Osteoblast (primary cell): ENCODE data around the gene BET1L. TPM values are rescaled to one million over a fixed set of nuclear protein-coding genes. Genes with fewer than 3 reads are reported as not detected.

Experiments used
- DNase-seq: peaks from one replicate; pipeline ENCODE4 v3.0.0; 2011; ENCODE audit warnings: low spot score, mixed read lengths; ENCODE audit not compliant: insufficient read length; ENCODE audit errors: missing footprints
- H2AFZ ChIP-seq: 2 replicates; pipeline ENCODE4 v1.6.0; 2011; ENCODE audit warnings: mild to moderate bottlenecking, low read length
- H3K27ac ChIP-seq: 2 replicates; pipeline ENCODE4 v1.5.1; 2011; ENCODE audit warnings: mild to moderate bottlenecking, low read depth, low read length, moderate library complexity
- H3K27me3 ChIP-seq: 2 replicates; pipeline ENCODE4 v1.6.0; 2012; ENCODE audit warnings: mild to moderate bottlenecking, control low read depth, inconsistent platforms, low read length, moderate library complexity; ENCODE audit not compliant: insufficient read depth
- H3K36me3 ChIP-seq: 2 replicates; pipeline ENCODE4 v1.5.1; 2011; ENCODE audit warnings: mild to moderate bottlenecking, low read length, control low read depth, moderate library complexity; ENCODE audit not compliant: insufficient read depth
- H3K4me1 ChIP-seq: 2 replicates; pipeline ENCODE4 v1.5.1; 2011; ENCODE audit warnings: mild to moderate bottlenecking, low read length, control low read depth, moderate library complexity; ENCODE audit not compliant: insufficient read depth
- H3K4me2 ChIP-seq: 2 replicates; pipeline ENCODE4 v1.6.0; 2011; ENCODE audit warnings: mild to moderate bottlenecking, low read length; ENCODE audit not compliant: insufficient read depth
- H3K4me3 ChIP-seq: fragments of 200-600 bp; sonication (generic); 3 replicates; pipeline ENCODE4 v1.5.1; 2012; ENCODE audit warnings: mild to moderate bottlenecking, low read length, inconsistent platforms; ENCODE audit not compliant: insufficient read depth
- H3K79me2 ChIP-seq: 2 replicates; pipeline ENCODE4 v1.6.0; 2012; ENCODE audit warnings: mild to moderate bottlenecking, low read length, control low read depth, inconsistent platforms; ENCODE audit not compliant: insufficient read depth
- H3K9me3 ChIP-seq: 2 replicates; pipeline ENCODE4 v1.5.1; 2011; ENCODE audit warnings: low read depth, low read length, control low read depth
- H4K20me1 ChIP-seq: 2 replicates; pipeline ENCODE4 v1.6.0; 2012; ENCODE audit warnings: mild to moderate bottlenecking, low read length, control low read depth; ENCODE audit not compliant: insufficient read depth
- total RNA-seq: library from RNA; depleted of rRNA; stranded (reverse); fragments of >200 nt; gene quantifications from 2 replicates; pipeline ENCODE4 v1.2.3, GENCODE V29; 2012
- TF ChIP-seq, protein P1 (sequence below): IDR thresholded peaks from 2 replicates; pipeline ENCODE4 v1.5.1; 2011; ENCODE audit warnings: mild to moderate bottlenecking, low read depth, low read length, moderate library complexity; ENCODE audit errors: extremely low read depth

The BET1L gene
- total RNA-seq, 1 donor: 24.6 TPM

DNA sequence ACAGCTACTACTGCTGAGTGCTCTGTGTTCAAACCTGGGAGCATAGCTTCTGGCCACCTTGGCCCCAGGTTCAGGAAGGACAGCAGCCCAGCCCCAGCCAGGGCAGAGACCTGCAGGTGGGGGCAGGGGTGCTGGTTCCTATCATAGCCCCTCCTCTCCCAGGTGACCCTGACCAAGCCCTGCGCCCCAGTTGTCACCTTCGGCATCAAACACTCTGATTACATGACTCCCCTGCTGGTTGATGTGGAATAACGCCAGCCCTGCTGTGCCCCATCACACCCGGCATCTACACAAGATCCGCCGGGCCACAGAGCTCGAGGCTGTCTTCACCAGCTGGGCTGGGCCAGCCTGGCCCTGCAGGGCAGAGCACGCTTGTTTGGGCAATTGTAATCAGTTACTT is 7.4 kb downstream of the BET1L start:
- Histone ChIP-seq H2AFZ (no peak overlapping the region), H3K79me2 (peaks cover 24% of the 10 kb centered on the region), H3K27me3 (no peaks in the 10 kb centered on the region), H3K4me3 (no peak overlapping the region), H3K4me2 (no peak overlapping the region), H3K27ac (no peak overlapping the region), H3K4me1 (no peaks in the 10 kb centered on the region), H3K36me3 (peaks cover 28% of the 10 kb centered on the region), H3K9me3 (no peaks in the 10 kb centered on the region), H4K20me1 (peaks cover 36% of the 10 kb centered on the region)
- TF ChIP-seq, protein P1, sequence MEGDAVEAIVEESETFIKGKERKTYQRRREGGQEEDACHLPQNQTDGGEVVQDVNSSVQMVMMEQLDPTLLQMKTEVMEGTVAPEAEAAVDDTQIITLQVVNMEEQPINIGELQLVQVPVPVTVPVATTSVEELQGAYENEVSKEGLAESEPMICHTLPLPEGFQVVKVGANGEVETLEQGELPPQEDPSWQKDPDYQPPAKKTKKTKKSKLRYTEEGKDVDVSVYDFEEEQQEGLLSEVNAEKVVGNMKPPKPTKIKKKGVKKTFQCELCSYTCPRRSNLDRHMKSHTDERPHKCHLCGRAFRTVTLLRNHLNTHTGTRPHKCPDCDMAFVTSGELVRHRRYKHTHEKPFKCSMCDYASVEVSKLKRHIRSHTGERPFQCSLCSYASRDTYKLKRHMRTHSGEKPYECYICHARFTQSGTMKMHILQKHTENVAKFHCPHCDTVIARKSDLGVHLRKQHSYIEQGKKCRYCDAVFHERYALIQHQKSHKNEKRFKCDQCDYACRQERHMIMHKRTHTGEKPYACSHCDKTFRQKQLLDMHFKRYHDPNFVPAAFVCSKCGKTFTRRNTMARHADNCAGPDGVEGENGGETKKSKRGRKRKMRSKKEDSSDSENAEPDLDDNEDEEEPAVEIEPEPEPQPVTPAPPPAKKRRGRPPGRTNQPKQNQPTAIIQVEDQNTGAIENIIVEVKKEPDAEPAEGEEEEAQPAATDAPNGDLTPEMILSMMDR: no peak
- peak; percentile 94 for DNase-seq

DNA sequence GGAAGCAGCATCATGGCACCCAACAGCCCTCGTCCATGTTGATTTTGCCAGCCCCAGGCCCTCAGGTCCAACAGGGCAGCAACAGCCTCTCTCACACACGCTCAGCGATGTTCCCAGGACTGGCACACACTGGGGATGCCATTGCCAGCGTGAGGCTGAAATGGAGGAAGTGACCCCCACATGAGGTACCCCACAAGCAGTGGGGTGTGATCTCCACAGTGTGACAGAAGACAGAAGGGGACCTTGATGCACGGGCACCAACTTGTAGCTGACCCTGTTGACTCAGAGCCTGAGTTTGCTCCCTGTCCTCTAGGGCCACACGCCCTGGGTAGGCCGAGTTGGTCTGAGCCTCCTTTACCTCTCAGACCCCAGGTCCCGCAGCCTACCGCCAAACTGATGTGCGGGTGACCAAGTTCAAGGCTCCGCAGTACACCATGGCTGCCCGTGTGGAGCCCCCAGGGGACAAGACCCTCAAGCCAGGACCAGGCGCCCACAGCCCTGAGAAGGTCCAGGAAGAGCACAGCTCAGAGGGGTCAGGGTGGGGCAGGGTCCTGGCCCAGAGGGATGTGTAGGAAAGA is 8.1 kb downstream of the BET1L start:
- no peaks in the 10 kb centered on the region for H3K4me1 ChIP-seq
- no peak overlapping the region for H3K27ac ChIP-seq
- H3K36me3 ChIP-seq: peaks cover 21% of the 10 kb centered on the region
- peaks cover 17% of the 10 kb centered on the region for H3K79me2 ChIP-seq
- peaks cover 29% of the 10 kb centered on the region for H4K20me1 ChIP-seq
- H3K4me3 ChIP-seq: no peak overlapping the region
- TF ChIP-seq, protein P1: no peak
- no peak overlapping the region for H2AFZ ChIP-seq
- H3K4me2 ChIP-seq: no peak overlapping the region
- H3K27me3 ChIP-seq: no peaks in the 10 kb centered on the region
- peak; percentile 84 for DNase-seq
- no peaks in the 10 kb centered on the region for H3K9me3 ChIP-seq

DNA sequence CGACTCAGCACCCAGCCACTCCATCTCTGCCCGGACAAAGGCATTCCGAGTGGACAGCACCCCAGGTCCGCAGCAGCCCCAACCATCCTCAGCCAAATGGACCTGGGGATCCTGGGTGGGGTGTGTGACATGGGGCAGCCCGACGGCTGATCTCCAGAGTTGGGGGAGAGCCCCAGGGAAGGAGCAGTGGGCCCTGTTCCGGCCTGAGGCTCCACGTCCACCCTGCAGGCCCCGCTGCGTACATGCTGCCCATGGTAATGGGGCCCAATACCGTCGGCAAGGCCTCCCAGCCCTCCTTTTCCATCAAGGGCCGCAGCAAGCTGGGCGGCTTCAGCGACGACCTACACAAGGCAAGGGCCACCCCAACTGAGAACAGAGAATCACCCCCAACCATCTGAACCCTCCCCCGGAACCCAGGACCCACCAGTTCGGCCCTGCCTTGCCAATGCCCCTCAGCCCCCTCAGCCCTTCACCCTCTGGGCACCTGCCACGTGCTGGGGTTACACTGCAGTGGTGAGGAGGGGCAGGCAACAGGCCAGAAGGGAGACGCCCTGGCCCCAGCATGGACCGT is 8.9 kb downstream of the BET1L start:
- Histone ChIP-seq H3K36me3 (peaks cover 13% of the 10 kb centered on the region), H4K20me1 (peaks cover 22% of the 10 kb centered on the region), H3K4me2 (no peak overlapping the region), H3K27me3 (no peaks in the 10 kb centered on the region), H3K4me3 (no peak overlapping the region), H3K27ac (no peak overlapping the region), H3K4me1 (no peaks in the 10 kb centered on the region), H2AFZ (no peak overlapping the region), H3K9me3 (no peaks in the 10 kb centered on the region), H3K79me2 (peaks cover 9% of the 10 kb centered on the region)
- peak; percentile 77 for DNase-seq
- TF ChIP-seq, protein P1: no peak

DNA sequence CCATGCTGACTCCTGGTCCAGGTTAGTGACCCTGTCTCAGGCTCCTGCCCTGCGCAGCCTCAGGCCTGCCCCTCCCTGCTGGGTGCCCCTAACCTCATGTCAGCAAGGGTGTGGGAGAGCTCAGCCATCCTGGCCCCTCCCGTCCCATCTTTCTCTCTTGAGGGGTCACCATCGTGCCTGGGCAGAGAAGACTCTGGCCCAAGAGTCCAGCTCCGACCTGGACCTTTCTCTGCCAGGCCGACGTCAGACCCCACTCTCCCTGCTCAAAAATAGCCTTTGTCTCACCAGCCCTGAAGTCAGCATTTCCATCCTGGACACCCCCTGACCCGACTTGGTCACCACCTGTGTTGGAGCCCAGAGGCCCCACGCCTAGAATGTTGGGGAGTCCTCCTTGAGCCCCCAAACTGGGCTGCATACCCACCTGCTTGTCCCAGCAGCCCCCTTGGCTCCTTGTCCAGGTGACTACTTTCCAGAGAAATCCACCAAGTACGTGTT is 9.4 kb downstream of the BET1L start:
- Histone ChIP-seq H3K4me2 (no peak overlapping the region), H3K4me1 (no peaks in the 10 kb centered on the region), H3K27ac (no peak overlapping the region), H3K36me3 (peaks cover 8% of the 10 kb centered on the region), H3K79me2 (peaks cover 4% of the 10 kb centered on the region), H4K20me1 (peaks cover 16% of the 10 kb centered on the region), H3K4me3 (no peak overlapping the region), H2AFZ (no peak overlapping the region), H3K9me3 (no peaks in the 10 kb centered on the region), H3K27me3 (no peaks in the 10 kb centered on the region)
- TF ChIP-seq, protein P1: no peak
- DNase-seq: peak; percentile 79
